ENCODE measurements around the gene OR11G2. TPM values are rescaled to one million over a fixed set of nuclear protein-coding genes. Genes with fewer than 3 reads are reported as not detected.

OR11G2 gene
- total and polyA plus RNA-seq, 10 donors: not detected

DNA sequence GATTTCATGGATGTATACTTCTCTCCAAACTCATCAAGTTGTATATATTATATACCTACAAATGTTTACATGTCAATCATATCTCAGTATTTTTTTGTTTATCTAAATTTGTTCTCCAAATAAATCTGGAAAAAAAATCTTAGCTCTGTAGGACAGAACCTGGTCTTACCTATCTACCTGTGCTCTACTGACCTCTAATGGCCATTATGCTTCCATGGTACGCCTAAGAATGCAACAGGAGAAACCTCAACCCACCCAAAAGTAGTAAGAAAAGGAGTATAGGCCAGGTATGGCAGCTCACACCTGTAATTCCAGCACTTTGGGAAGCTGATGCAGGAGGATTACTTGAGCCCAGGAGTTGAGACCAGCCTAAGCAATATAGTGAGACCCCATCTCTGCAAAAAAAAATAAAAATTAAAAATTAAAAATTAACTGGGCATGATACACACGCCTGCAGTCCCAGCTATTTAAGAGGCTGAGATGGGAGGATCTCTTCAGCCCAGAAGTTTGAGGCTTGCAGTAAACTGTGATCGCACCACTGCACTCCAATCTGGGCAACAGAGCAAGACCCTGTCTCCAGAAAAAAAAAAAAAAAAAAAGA, 57.0 kb downstream of the OR11G2 start:
- WGBS, 5 donors: 59 to 71% (median 67%) methylated on average over 3 of the region's 3 CpGs
- Histone ChIP-seq H3K4me1 (no peaks in the 10 kb centered on the region), H3K4me3 (no peak overlapping the region), H3K27ac (no peak overlapping the region), H3K36me3 (no peaks in the 10 kb centered on the region), H3K9me3 (peaks cover 0 to 21% (median 8%) of the 10 kb centered on the region in 8 donors), H3K27me3 (replicated peaks in 1 of 7) (no peaks in the 10 kb centered on the region)
- TF ChIP-seq, protein P1, sequence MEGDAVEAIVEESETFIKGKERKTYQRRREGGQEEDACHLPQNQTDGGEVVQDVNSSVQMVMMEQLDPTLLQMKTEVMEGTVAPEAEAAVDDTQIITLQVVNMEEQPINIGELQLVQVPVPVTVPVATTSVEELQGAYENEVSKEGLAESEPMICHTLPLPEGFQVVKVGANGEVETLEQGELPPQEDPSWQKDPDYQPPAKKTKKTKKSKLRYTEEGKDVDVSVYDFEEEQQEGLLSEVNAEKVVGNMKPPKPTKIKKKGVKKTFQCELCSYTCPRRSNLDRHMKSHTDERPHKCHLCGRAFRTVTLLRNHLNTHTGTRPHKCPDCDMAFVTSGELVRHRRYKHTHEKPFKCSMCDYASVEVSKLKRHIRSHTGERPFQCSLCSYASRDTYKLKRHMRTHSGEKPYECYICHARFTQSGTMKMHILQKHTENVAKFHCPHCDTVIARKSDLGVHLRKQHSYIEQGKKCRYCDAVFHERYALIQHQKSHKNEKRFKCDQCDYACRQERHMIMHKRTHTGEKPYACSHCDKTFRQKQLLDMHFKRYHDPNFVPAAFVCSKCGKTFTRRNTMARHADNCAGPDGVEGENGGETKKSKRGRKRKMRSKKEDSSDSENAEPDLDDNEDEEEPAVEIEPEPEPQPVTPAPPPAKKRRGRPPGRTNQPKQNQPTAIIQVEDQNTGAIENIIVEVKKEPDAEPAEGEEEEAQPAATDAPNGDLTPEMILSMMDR (IDR thresholded peaks at IDR 0.05 in 8 of 11, conservative IDR thresholded peaks at IDR 0.05 in 3 of 11): no peak
- TF ChIP-seq POLR2A (IDR thresholded peaks at IDR 0.05) (no peak), POLR2AphosphoS5 (IDR thresholded peaks at IDR 0.05) (no peak)
- intact Hi-C loops (cut with DNase I; ENCODE audit: low total_unique reads): no loop called here
- no peak for DNase-seq

Small RNA genes within 50 kb of the gene (small RNA-seq; reads per million reads assigned to genes)
- gene GTF2IP22: 0 reads per million in 4 donors

Other genes with a start within 250 kb of the OR11G2 start
- gene OR4K15, start 215.3 kb upstream of the OR11G2 start, total RNA-seq: not detected
- not detected for gene OR4K15, start 215.3 kb upstream of the OR11G2 start, polyA plus RNA-seq
- not detected for gene OR4Q2, start 188.7 kb upstream of the OR11G2 start, total RNA-seq
- gene OR4Q2, start 188.7 kb upstream of the OR11G2 start, polyA plus RNA-seq: not detected
- not detected for gene OR4K14, start 171.6 kb upstream of the OR11G2 start, total RNA-seq
- gene OR4K14, start 171.6 kb upstream of the OR11G2 start, polyA plus RNA-seq: not detected
- not detected for gene OR4K13, start 154.9 kb upstream of the OR11G2 start, total RNA-seq
- not detected for gene OR4K13, start 154.9 kb upstream of the OR11G2 start, polyA plus RNA-seq
- gene OR4L1, start 130.9 kb upstream of the OR11G2 start, total RNA-seq: not detected
- not detected for gene OR4L1, start 130.9 kb upstream of the OR11G2 start, polyA plus RNA-seq
- not detected for gene OR4K17, start 80.2 kb upstream of the OR11G2 start, total RNA-seq
- not detected for gene OR4K17, start 80.2 kb upstream of the OR11G2 start, polyA plus RNA-seq
- gene OR4N5, start 52.1 kb upstream of the OR11G2 start, total RNA-seq: not detected
- not detected for gene OR4N5, start 52.1 kb upstream of the OR11G2 start, polyA plus RNA-seq
- not detected for gene OR11H6, start 32.8 kb downstream of the OR11G2 start, total RNA-seq
- not detected for gene OR11H6, start 32.8 kb downstream of the OR11G2 start, polyA plus RNA-seq
- not detected for gene OR11H7, start 38.1 kb downstream of the OR11G2 start, total RNA-seq
- not detected for gene OR11H7, start 38.1 kb downstream of the OR11G2 start, polyA plus RNA-seq
- gene OR11H4, start 48.4 kb downstream of the OR11G2 start, total RNA-seq: not detected
- not detected for gene OR11H4, start 48.4 kb downstream of the OR11G2 start, polyA plus RNA-seq
- gene TTC5, start 115.1 kb downstream of the OR11G2 start, total RNA-seq: 10 to 100 TPM; 12.5 to 21.9 (median 18.8) TPM
- 1 to 10 TPM; 5.9 to 7.2 (median 6.7) TPM for gene TTC5, start 115.1 kb downstream of the OR11G2 start, polyA plus RNA-seq
- 10 to 100 TPM; 21.1 to 32.8 (median 27.9) TPM for gene CCNB1IP1, start 142.4 kb downstream of the OR11G2 start, total RNA-seq
- gene CCNB1IP1, start 142.4 kb downstream of the OR11G2 start, polyA plus RNA-seq: 10 to 100 TPM; 30.4 to 49.1 (median 43.6) TPM
- gene PARP2, start 152.7 kb downstream of the OR11G2 start, total RNA-seq: 10 to 100 TPM; 10.9 to 25.0 (median 17.2) TPM
- 10 to 100 TPM in 2 of 3 donors, 1 to 10 TPM in 1; 9.1 to 12.0 (median 11.3) TPM for gene PARP2, start 152.7 kb downstream of the OR11G2 start, polyA plus RNA-seq
- 10 to 100 TPM; 55.1 to 91.7 (median 70.5) TPM for gene TEP1, start 222.6 kb downstream of the OR11G2 start, total RNA-seq
- gene TEP1, start 222.6 kb downstream of the OR11G2 start, polyA plus RNA-seq: 10 to 100 TPM; 19.2 to 38.7 (median 26.7) TPM
- 1 to 10 TPM in 2 of 7 donors, under 1 TPM in 4, not detected in 1; 0.47 to 2.9 (median 0.86) TPM for gene KLHL33, start 245.3 kb downstream of the OR11G2 start, total RNA-seq
- under 1 TPM; 0.22 to 0.54 (median 0.32) TPM for gene KLHL33, start 245.3 kb downstream of the OR11G2 start, polyA plus RNA-seq

All from spleen (tissue), 11 donors.